Activated naive CD8-positive, alpha-beta T cell treated with anti-CD3 and anti-CD28 coated beads, Interleukin-2, amount 50 U/mL, for 24 hours (primary cell): ENCODE measurements around the gene TET2.

Source experiments
- ATAC-seq: fragments of 150-1000 bp; cut with Tn5 transposase; one replicate; pipeline ENCODE4 v1.10.0; 2021
- DNase-seq: peaks from one replicate; pipeline ENCODE4 v3.0.0; 2021
- H3K27ac Mint-ChIP-seq: one replicate; pipeline ENCODE4 v1.8.0; 2021; ENCODE audit warnings: mild to moderate bottlenecking, mixed read lengths
- H3K27me3 Mint-ChIP-seq: one replicate; pipeline ENCODE4 v1.8.0; 2021; ENCODE audit warnings: mixed read lengths
- H3K36me3 Mint-ChIP-seq: one replicate; pipeline ENCODE4 v1.8.0; 2021; ENCODE audit warnings: low read depth, mixed read lengths
- H3K4me1 Mint-ChIP-seq: one replicate; pipeline ENCODE4 v1.8.0; 2021; ENCODE audit warnings: mixed read lengths
- H3K4me3 Mint-ChIP-seq: one replicate; pipeline ENCODE4 v1.8.0; 2021; ENCODE audit warnings: mild to moderate bottlenecking, moderate library complexity, mixed read lengths
- H3K9me3 Mint-ChIP-seq: one replicate; pipeline ENCODE4 v1.8.0; 2021; ENCODE audit warnings: mixed read lengths

The TET2 gene

DNA sequence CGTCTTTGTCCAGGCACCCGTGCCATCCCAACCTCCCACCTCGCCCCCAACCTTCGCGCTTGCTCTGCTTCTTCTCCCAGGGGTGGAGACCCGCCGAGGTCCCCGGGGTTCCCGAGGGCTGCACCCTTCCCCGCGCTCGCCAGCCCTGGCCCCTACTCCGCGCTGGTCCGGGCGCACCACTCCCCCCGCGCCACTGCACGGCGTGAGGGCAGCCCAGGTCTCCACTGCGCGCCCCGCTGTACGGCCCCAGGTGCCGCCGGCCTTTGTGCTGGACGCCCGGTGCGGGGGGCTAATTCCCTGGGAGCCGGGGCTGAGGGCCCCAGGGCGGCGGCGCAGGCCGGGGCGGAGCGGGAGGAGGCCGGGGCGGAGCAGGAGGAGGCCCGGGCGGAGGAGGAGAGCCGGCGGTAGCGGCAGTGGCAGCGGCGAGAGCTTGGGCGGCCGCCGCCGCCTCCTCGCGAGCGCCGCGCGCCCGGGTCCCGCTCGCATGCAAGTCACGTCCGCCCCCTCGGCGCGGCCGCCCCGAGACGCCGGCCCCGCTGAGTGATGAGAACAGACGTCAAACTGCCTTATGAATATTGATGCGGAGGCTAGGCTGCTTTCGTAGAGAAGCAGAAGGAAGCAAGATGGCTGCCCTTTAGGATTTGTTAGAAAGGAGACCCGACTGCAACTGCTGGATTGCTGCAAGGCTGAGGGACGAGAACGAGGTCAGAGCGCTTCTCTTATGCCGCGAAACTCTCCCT is at the start of gene TET2:
TET2 (plus strand) TSS at position 601 of the 740 bp plus-strand sequence. CDS start 87,067 bp downstream, outside the sequence.
- peaks cover 47% of the 10 kb centered on the region for H3K4me1 Mint-ChIP-seq
- DNase-seq (peak; percentile 80), ATAC-seq (peak; percentile 89)
- no peaks in the 10 kb centered on the region for H3K9me3 Mint-ChIP-seq
- peak within 1 kb of the TSS; percentile 97 for H3K4me3 Mint-ChIP-seq
- H3K36me3 Mint-ChIP-seq = no peaks in the 10 kb centered on the region
- H3K27me3 Mint-ChIP-seq = no peaks in the 10 kb centered on the region
- peak within 1 kb of the TSS; percentile 97 for H3K27ac Mint-ChIP-seq

DNA sequence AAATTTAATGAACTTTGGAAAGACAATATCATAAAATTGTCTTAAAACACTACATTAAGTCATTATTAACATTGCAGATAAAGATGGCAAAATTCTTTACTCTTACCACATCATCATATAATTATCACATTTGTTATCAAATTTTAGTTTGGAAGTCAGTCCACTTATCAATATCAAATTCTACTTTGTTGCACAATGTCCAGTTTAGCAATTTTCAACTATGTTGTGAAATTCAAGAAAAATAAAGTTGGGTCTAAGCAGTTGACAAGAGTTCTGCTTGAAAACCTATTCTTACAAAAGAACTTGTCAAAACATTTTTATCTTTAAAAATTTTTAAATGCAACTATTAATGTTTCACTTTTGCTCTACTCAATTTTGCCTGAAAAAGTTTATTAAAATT is 44.7 kb upstream of the TET2 start:
- DNase-seq (no peak), ATAC-seq (no peak)
- peaks cover 6% of the 10 kb centered on the region for H3K27me3 Mint-ChIP-seq
- peaks cover 3% of the 10 kb centered on the region for H3K36me3 Mint-ChIP-seq
- peaks cover 21% of the 10 kb centered on the region for H3K9me3 Mint-ChIP-seq
- H3K27ac Mint-ChIP-seq = no peak overlapping the region
- H3K4me1 Mint-ChIP-seq = no peaks in the 10 kb centered on the region
- H3K4me3 Mint-ChIP-seq = no peak overlapping the region

DNA sequence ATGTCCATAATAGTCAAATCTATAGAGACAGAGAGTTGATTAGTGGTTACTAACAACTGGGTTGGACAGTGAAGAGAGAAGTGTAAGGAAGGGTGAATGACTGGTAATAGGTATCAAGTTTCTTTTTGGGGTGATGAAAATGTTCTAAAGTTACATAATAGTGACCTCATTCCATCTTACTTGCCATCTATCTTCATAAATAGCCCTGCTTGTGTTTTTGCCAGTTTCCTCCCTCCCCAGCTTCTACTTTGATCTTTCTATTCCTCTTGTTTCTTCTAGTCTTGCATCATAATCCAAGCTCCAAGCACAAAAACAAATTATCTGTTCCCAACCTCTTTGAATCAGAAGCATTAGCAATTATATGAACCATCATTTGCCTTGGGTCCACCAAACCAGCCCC is 40.2 kb upstream of the TET2 start:
- Mint-ChIP-seq H3K27ac (no peak overlapping the region), H3K9me3 (no peaks in the 10 kb centered on the region), H3K36me3 (no peaks in the 10 kb centered on the region), H3K4me3 (no peak overlapping the region), H3K27me3 (no peaks in the 10 kb centered on the region), H3K4me1 (no peaks in the 10 kb centered on the region)
- DNase-seq = no peak
- ATAC-seq = no peak

DNA sequence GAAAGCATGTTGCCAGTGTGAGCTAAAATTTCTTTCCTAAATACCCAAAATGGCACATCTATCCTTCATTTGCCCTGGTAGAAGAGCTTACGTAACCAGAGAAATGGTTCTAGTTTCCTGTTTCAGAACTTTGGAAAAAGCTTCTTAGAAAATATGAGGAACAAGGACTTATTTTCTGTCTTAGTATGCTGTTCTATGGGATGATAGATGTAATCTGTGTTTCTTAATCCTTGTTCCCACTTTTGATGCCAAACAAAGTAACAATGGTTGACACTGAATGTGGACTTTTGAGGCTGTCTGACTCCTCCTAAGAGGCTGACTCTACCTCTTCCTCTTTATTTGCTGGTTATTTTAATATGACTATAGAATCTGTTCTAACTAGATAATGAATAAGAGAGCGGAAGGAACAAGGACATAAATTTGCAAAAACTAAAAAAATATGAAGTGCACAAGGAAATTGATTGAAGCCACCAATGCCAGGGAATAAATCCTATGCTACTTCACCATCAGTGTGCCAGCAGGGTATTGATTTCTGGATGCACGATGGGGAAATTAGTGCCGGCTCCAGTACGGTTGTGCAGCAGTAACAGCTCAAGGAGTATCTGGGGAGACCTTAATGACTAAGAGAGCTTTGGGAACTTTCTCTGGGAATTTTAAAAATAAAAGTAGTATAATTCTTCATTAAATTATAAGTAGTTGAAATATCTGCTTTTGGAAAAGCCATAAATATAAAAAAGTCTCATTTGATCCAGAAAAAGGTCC is 39.4 kb upstream of the TET2 start:
- H3K9me3 Mint-ChIP-seq = no peaks in the 10 kb centered on the region
- no peak overlapping the region for H3K4me3 Mint-ChIP-seq
- no peak for ATAC-seq
- no peaks in the 10 kb centered on the region for H3K4me1 Mint-ChIP-seq
- H3K36me3 Mint-ChIP-seq = no peaks in the 10 kb centered on the region
- no peaks in the 10 kb centered on the region for H3K27me3 Mint-ChIP-seq
- DNase-seq = no peak
- H3K27ac Mint-ChIP-seq = no peak overlapping the region

DNA sequence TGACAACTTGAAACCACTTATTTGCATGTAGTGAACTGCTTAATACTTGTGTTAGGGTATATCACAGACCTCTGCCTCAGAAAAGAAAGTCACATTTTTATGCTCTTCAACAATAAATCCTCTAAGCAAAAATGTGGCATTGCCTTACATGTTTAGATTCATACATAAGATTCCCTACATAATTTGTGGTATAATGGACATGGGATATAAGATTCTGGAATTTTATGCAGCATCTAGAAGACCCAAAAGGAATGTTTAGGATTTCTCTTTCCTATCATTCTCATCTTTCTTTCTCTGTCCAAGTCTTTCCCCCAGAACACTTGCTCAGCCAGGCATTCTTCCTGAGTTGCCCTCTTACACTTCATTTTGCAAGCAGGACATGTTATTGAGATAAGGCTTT is 37.7 kb upstream of the TET2 start:
- H3K4me1 Mint-ChIP-seq = no peaks in the 10 kb centered on the region
- H3K27ac Mint-ChIP-seq = no peak overlapping the region
- no peak for DNase-seq
- no peaks in the 10 kb centered on the region for H3K36me3 Mint-ChIP-seq
- H3K4me3 Mint-ChIP-seq = no peak overlapping the region
- H3K27me3 Mint-ChIP-seq = peaks cover 3% of the 10 kb centered on the region
- H3K9me3 Mint-ChIP-seq = no peaks in the 10 kb centered on the region
- no peak for ATAC-seq

DNA sequence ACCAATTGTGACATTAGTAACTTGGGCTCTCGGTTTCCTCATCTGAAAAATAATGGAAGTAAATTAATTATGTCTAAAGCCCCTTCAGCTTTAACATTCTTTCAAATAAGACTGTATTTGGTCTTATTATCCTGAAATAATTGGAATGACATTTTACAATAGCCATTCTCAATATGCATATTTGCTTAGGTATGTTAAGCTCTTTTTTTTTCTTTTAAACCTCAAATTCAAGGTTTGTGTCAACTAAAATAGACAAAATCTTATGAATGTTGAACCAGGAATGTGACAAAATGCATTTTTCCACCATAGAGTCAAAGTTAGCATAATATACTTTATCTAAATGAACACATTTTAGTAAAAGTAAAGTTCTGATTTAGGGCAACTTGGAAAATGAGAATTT is 34.4 kb upstream of the TET2 start:
- Mint-ChIP-seq H3K27me3 (peaks cover 3% of the 10 kb centered on the region), H3K4me3 (no peak overlapping the region)

DNA sequence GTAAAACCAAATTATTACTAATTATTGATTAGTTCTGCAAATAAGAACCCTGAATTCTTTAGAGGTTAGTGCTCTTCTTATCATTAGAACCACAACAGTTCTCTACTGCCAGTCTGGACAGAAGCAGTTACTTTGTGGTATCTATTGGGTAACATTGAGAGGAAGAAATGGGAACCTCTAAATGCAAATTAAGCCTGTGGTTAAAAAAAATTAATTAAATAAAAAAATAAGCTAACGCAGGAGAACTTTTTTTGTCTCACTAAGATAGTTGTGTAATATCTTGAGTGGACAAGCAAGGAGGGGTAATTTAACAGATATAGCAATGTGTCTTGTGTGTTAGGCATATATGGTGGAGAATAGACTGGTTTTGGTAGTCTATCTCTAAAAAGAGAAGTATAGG is 32.9 kb upstream of the TET2 start:
- ATAC-seq (no peak), DNase-seq (no peak)
- no peak overlapping the region for H3K27ac Mint-ChIP-seq
- no peaks in the 10 kb centered on the region for H3K36me3 Mint-ChIP-seq
- peaks cover 3% of the 10 kb centered on the region for H3K27me3 Mint-ChIP-seq
- H3K4me1 Mint-ChIP-seq = no peaks in the 10 kb centered on the region
- H3K4me3 Mint-ChIP-seq = no peak overlapping the region
- H3K9me3 Mint-ChIP-seq = no peaks in the 10 kb centered on the region

More for the DNA sequence above, 34.4 kb upstream of the TET2 start:
- DNase-seq = no peak
- Mint-ChIP-seq H3K36me3 (no peaks in the 10 kb centered on the region), H3K9me3 (no peaks in the 10 kb centered on the region), H3K27ac (no peak overlapping the region), H3K4me1 (no peaks in the 10 kb centered on the region)
- no peak for ATAC-seq

DNA sequence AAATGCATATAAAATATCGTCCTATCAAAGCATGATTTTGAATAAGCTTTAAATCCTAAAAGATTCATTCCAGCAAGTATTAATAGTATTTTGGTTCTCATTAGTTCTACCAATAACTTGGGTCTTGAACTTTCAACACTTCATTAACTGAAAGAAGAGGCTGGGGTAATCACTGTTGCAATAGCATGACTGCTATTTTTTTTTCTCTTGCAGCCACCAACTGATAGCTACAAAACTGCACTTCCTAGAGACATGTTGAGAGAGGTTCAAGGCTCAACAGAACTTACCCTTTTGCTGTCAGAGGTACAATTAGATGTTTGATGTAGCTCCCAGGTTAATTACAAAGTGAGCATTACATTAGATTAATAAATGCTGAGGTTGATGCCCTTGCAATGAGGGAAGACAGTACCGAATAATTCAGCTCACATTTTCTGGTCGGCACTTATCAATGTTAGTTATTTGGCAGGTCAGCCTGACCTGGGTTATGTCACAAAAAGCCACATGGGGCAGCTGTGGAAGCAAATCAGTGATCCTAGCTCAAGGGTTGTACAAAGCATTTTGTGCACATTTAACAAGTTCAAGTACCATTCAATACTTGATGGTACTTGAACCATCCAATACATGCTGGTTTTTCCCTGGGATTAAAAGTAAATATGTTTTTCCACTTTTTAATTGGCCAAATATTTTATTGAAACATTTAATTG is 29.9 kb upstream of the TET2 start:
- Mint-ChIP-seq H3K4me1 (no peaks in the 10 kb centered on the region), H3K27me3 (peaks cover 3% of the 10 kb centered on the region), H3K9me3 (no peaks in the 10 kb centered on the region), H3K27ac (no peak overlapping the region), H3K36me3 (no peaks in the 10 kb centered on the region), H3K4me3 (no peak overlapping the region)
- ATAC-seq = no peak
- DNase-seq = no peak

DNA sequence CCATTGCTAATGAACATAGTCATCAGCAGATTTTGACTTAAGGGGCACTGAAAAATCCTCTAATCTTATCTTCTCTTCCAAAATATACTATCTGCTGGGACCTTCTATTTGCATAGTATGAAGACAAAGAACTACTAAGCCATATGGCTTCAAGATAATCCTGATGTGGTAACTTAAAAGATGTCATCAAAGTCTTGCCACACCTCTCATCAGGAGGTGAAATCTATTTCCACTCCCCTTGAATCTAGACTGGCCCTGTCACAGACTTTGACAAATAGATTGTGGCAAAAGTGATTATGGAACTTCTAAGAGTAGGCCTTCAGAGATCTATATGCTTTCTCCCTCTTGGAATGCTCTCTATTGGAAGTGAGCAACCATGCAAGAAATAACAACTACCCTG is 27.3 kb upstream of the TET2 start:
- ATAC-seq (no peak), DNase-seq (no peak)
- H3K27ac Mint-ChIP-seq = no peak overlapping the region
- H3K4me3 Mint-ChIP-seq = no peak overlapping the region
- no peaks in the 10 kb centered on the region for H3K9me3 Mint-ChIP-seq
- no peaks in the 10 kb centered on the region for H3K36me3 Mint-ChIP-seq
- H3K27me3 Mint-ChIP-seq = peaks cover 2% of the 10 kb centered on the region
- no peaks in the 10 kb centered on the region for H3K4me1 Mint-ChIP-seq

DNA sequence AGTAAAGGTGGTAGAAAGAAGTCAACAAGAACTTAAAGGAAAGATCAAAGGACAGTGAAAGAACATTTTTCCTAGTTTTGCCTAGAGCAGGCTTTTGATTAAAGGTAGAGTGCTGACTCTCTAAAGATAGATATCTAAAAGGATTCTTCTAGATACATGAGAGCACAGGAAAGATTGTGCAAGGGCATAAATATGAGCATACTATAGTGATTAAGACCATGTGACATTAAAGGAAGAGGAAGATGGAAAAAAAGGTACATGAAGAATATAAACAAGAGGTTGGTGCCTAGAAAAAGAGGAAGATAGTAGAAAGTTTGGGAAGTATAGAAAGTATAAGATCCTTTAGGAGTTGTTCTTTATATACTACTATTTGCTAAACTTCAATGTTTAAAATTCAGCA is 26.1 kb upstream of the TET2 start:
- ATAC-seq = no peak
- peaks cover 2% of the 10 kb centered on the region for H3K27me3 Mint-ChIP-seq
- no peaks in the 10 kb centered on the region for H3K4me1 Mint-ChIP-seq
- H3K36me3 Mint-ChIP-seq = no peaks in the 10 kb centered on the region
- H3K27ac Mint-ChIP-seq = no peak overlapping the region
- no peak overlapping the region for H3K4me3 Mint-ChIP-seq
- no peak for DNase-seq
- no peaks in the 10 kb centered on the region for H3K9me3 Mint-ChIP-seq

DNA sequence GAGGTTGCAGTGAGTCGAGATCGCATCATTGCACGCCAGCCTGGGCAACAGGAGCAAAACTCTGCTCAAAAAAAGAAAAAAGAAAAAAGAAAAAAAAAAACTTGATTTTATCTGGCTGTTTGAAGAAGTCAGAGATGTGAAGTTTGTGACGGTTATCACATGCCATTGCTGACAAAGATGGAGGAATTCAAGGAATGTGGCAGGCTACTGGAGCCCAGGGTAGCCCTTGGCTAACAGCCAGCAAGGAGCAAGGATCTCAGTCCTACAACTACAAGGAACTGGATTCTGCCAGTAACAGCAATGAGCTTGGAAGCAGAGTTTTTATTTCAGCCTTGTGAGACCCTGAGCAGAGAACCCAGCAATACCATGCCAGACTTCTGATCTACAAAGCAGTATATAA is 24.3 kb upstream of the TET2 start:
- no peak for ATAC-seq

DNA sequence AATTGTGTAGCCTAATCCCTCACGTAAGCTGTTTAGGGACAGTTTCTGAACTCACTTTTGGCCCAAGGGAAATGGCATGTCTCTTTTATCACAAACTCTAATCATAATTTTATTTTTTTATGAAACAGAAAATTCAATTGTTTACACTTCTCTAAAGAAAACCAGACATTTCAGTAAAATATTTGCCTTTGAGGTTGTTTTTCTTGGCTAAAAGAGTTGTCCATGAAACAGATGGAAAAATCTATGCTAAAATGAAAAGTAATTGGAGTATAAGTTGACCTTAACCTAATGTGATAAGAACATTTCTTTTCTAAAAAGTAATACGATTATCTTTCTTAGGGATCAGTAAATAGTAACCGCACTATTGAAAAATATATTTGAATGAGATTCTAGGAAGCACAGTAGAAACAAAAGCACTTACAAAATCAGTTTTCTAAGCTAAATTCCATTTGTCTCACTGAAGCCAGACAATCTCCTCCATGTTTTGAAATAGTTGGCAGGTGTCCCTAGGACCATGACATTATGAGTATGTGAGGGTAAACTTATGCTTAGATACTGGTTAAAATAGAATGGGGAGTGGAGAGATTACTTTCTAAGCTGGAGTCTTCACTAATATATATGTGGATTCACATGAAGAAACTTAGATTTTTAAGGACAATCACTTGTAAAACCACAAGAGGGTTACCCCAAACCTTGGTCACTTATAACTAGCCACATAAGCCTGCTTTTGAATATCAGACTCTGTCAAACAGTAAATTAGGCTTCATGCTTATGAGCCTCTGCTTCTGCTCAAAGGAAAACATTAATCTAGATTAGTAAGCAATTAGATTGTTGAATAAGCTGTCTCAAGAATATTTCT is 20.1 kb upstream of the TET2 start:
- no peak overlapping the region for H3K4me3 Mint-ChIP-seq
- H3K9me3 Mint-ChIP-seq = no peaks in the 10 kb centered on the region
- H3K27ac Mint-ChIP-seq = no peak overlapping the region
- no peaks in the 10 kb centered on the region for H3K4me1 Mint-ChIP-seq
- H3K36me3 Mint-ChIP-seq = no peaks in the 10 kb centered on the region
- ATAC-seq (no peak), DNase-seq (no peak)
- H3K27me3 Mint-ChIP-seq = peaks cover 2% of the 10 kb centered on the region

More for the DNA sequence above, 24.3 kb upstream of the TET2 start:
- Mint-ChIP-seq H3K27me3 (peaks cover 2% of the 10 kb centered on the region), H3K9me3 (no peaks in the 10 kb centered on the region), H3K4me1 (no peaks in the 10 kb centered on the region), H3K4me3 (no peak overlapping the region), H3K27ac (no peak overlapping the region), H3K36me3 (no peaks in the 10 kb centered on the region)
- DNase-seq = no peak

DNA sequence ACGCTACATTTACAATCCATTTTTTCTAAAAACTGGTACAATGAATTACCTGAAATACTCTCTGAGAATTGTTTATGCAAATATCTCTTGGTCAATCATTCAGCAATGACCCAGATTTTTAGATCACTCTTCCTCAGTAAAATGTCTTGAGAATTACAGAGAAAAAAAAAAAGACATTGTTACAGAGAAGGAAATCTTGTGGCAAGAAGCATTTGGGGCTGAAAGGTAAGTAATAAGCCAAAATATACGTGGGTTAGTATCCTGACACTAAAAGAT is 19.6 kb upstream of the TET2 start:
- H3K9me3 Mint-ChIP-seq = no peaks in the 10 kb centered on the region
- ATAC-seq (no peak), DNase-seq (no peak)
- no peaks in the 10 kb centered on the region for H3K4me1 Mint-ChIP-seq
- H3K36me3 Mint-ChIP-seq = no peaks in the 10 kb centered on the region
- no peak overlapping the region for H3K4me3 Mint-ChIP-seq
- H3K27me3 Mint-ChIP-seq = peaks cover 2% of the 10 kb centered on the region
- H3K27ac Mint-ChIP-seq = no peak overlapping the region

DNA sequence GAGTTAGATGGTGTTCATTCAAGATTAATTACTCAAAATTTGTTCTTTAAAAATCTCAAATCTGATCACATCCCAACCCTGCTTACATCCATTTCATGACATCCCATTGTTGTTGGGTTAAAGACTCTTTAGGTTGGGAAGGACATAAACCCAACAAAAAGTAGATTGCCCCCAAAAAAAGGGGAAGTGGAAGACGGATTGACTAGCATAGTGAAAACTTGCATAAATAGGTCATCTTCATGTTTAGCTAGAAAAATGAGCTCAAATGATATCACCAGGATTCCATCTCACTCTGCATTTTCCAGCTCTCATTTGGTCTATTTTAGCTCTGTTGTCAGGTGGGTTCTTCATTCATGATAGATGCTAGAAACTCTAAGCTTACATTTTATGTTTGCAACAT is 18.5 kb upstream of the TET2 start:
- H3K36me3 Mint-ChIP-seq = no peaks in the 10 kb centered on the region
- ATAC-seq = no peak
- H3K27me3 Mint-ChIP-seq = no peaks in the 10 kb centered on the region
- H3K9me3 Mint-ChIP-seq = no peaks in the 10 kb centered on the region
- H3K27ac Mint-ChIP-seq = no peak overlapping the region
- no peak overlapping the region for H3K4me3 Mint-ChIP-seq
- no peaks in the 10 kb centered on the region for H3K4me1 Mint-ChIP-seq
- no peak for DNase-seq
